Measurements from ENCODE around the gene MYL3.
"Not testable (repeated sequence)": the region's sequence is repeated elsewhere in the genome, so short reads cannot be mapped to it uniquely, and the experiment has no call there.

The MYL3 gene

GRCh38 chr3:46823314-46823713 is 39.9 kb downstream of the MYL3 start:
- not testable (repeated sequence) for DNase-seq

DNA sequence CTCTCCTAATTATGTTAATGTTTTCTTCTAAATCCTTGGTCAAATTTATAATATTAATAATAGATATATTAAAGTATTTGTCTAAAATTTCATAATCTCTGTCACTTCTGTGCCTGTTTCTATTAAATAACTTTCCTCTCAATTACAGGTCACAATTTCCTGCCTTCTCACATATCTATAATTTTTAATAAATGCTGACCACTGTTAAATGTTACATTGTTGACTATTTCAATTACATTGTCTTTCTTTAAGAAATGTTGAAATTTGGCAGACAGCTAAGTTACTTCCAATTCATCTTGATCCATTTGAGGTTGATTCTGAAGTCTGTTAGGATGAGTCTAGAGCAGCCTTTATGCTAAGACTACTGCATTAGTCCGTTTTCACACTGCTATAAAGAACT is 41.7 kb downstream of the MYL3 start:
- DNase-seq = no peak

DNA sequence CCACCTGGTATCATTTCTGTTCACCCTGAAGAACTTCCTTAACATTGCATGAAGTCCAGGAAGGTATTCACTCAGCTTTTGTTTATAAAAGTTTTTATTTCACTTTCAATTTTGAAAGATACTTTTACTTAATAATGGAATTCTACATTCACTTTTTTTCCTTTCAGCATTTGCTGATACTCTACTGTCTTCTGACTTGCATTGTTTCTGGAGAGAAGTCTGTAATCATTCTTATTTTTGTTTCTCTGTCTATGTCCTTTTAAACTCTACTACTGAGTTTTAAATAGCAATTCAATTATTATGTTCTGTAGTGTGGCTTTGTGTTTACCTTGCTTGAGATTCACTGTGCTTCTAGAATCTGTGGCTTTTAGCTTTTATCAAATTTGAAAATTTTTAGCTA is 42.4 kb downstream of the MYL3 start:
- no peak for DNase-seq

- DNase-seq = peak; percentile 27
Observed at GRCh38 chr3:46812237-46812791, 50.9 kb downstream of the MYL3 start.

DNA sequence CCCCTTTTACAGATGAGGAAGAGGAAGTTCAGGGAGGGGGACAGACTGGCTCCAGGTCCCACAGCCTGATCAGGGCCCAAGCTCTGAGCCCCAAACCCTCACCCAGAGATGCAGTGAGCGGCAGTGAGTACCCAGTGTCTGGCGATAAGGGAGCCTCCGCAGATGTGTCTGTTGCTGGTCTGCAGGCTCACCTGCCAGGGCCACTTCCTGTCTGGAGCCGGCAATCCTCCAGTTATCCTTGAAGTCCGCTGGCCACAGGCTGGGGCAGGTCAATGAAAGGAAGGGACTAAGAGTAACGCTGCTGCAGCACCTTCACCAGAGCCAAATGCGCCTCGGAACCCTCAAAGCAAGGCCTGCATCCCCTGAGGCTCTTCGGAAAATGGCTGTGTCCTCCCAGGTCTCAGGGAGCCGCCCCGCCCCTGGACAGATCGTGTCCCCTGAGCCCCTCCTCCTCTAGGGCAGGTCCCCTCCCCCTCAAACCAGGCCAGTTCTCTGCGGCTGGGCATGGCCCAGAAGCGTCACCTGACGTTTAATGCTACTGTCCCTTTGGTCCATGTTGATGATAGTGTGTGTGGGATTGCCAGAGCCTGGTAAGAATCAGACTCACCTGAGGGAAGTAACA is 51.5 kb downstream of the MYL3 start:
- no peak for DNase-seq

- DNase-seq = not testable (repeated sequence)
Observed at GRCh38 chr3:46808766-46809165, 54.5 kb downstream of the MYL3 start.

Measured in inflammatory macrophage treated with lipopolysaccharide for 4 hours (primary cell).